HG02870 (cell line): Measurements from ENCODE around the gene KATNA1.

Experiments used
- ATAC-seq: cut with Tn5 transposase; IDR thresholded peaks from one replicate; pipeline ENCODE4 v1.9.1; 2021; ENCODE audit warnings: mild to moderate bottlenecking, moderate library complexity; ENCODE audit not compliant: unreplicated experiment

KATNA1 gene

GRCh38 chr6:149614337-149614736 lies 34.2 kb downstream of the KATNA1 start:
- no peak for ATAC-seq

- no peak for ATAC-seq
Measured at GRCh38 chr6:149608381-149608982, 40.0 kb downstream of the KATNA1 start.

- no peak for ATAC-seq
Measured at GRCh38 chr6:149600508-149600907, 48.0 kb downstream of the KATNA1 start.

GRCh38 chr6:149593408-149593807 lies 55.1 kb downstream of the KATNA1 start:
- ATAC-seq, result no peak

- ATAC-seq, result no peak
Measured at GRCh38 chr6:149592983-149593382, 55.5 kb downstream of the KATNA1 start.

GRCh38 chr6:149586149-149586548 lies 62.4 kb downstream of the KATNA1 start:
- ATAC-seq, result no peak

DNA sequence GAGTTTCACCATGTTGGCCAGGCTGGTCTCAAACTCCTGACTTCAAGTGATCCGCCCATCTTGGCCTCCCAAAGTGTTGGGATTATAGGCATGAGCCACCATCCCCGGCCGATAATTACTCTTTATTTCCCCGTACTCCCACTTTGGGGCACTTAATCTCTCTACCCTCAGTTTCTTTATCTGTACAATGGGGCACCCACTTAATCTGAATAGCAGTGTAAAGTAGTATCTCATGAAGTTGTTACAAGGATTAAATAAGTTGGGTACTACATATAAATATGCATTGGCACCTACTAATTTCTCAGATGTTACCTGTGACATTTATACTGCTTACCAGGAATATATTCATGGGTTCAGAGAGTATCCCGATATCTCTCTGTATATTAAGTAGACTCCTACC lies 67.2 kb downstream of the KATNA1 start:
- ATAC-seq, result no peak

- no peak for ATAC-seq
Measured at GRCh38 chr6:149580880-149581279, 67.6 kb downstream of the KATNA1 start.

DNA sequence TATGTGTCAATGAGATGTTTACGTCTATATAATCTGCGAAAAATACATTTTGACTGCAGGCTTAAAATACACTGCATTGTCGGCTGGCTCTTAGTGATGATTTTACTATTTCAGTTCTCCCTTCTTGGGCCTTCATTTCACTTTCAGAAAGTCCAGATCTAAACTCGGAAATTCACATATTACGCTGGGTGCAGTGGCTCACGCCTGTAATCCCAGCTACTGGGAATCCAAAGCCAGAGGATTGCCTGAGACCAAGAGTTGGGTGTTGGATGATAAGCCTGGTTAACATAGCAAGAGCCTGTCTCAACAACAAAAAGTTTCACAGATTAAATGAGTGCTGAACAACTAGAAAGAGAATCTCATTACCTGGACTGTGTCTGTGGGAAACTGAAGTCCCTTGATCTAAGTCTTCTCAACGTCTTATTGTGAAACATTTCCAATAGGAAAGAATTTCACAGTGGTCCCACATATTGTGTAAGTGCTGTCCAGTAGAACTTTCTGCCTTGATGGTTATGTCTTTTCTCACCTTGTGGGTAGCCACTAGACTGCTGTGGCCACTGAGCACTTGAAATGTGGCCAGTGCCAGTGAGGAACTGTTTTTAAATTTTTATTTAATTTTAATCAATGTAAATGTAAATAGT lies 80.4 kb downstream of the KATNA1 start:
- ATAC-seq, result no peak

- no peak for ATAC-seq
Measured at GRCh38 chr6:149567194-149567586, 81.3 kb downstream of the KATNA1 start.

DNA sequence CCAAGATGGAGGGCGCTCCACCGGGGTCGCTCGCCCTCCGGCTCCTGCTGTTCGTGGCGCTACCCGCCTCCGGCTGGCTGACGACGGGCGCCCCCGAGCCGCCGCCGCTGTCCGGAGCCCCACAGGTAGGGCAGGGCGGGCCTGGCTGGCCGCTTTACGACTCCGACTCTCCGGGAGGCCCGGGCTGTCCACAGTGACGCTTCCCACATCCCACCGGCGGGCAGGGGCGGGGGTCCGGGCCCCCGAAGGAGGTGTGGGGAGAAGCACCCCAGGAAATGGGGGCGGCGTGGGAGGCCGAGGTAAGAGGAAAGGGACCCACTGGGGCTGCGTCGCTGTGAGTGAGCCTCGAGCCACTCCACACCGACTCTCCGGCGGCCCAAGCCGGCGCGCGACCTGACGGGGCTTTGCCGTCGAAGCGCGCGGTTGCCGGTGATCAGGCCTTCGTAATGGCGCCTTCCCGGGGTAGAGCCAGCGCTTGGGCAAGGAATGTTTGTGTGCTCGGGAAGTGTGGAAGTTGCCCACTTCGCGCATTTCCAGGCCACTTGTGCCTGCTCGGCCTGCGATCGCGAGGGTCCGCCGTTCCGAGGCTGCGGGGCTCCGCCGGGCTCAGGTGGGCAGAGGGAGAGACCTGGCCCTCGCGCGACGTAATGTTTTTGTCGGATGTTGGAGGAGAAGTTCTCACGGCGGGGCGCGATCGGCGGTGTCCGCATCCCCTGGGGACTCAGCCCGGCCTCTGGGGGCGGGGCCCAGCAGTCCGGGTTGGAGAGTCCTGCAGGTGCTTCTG lies 81.9 kb downstream of the KATNA1 start:
- peak; percentile 10 for ATAC-seq

DNA sequence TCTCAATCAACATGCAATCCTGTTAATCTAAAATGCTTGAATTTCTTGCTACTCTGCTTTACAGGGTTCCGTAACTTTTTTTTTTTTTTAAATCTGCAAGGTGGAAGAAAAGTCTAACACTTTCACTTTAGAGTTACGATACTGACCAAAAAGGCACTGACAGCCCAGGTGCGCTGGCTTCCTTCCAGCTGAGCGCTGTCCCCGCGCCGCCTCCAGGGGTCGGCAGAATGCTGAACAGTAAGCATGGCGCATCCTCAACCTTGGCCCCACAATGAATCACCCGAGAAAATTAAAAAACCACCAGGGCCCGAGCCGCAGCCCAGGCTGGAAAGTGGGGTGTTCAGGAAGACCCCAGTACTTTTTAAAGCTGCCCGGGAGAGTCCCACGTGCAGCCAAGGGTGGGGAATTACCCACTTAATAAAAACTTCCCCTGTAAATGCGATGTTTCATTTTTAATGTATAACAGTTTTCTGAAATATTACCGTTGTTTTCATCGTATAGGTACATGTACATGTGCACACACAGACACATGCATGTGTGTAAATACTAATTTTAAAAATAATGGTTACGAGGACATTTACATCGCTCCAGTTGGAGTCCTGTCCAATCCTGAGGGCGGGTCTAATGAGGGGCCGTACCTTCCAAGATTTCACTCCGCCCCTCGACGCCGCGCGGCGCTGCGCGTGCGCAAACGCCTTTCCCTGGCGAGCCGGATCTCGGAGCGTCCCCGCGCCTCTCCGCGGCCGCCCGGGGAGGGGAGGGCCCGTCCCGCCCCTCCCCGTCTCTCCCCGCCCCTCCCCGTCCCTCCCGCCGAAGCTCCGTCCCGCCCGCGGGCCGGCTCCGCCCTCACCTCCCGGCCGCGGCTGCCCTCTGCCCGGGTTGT lies 82.7 kb downstream of the KATNA1 start, which contains the start of gene GINM1:
TSS of gene GINM1 (plus strand) at position 849 of the 883 bp plus-strand sequence. CDS start 40 bp downstream, outside the sequence.
- peak; percentile 74 for ATAC-seq

DNA sequence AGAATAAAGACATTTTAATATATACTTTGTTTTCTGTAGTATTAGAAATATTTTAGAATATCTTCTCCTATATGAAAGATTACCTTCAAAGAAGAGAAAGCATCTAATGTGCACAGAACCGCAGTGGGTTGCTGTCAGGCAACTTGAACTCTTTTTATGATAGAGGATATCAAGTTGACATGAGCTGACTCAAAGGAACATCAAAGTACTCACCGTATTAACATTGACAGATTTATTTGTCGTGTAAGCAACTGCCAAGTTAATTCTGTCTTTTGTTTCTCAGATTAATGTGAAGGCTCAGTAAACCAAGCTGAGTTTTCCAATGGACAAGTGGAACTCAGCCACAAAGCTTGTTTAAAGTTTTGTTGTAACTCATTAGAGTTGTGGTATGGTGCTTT lies 84.6 kb downstream of the KATNA1 start:
- ATAC-seq, result no peak

GRCh38 chr6:149563203-149563927 lies 85.1 kb downstream of the KATNA1 start:
- ATAC-seq, result no peak

DNA sequence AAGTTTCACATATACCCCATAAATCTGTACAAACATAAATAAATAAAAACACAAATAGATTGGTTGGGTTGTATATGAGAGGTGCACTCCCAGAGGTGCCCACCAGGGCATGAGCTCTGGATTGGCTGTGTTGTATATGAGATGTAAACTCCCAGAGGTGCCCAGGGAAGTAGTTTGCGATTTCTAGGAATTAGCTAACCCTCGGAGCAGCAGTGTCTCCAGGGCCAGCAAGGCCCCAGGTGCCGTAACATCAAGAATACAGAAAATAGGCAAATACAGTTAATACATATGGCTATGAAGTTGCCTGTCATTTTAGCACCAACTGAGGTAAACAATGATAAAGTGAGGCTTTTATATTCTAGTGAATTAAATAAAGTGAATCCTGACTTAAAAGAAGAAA lies 87.8 kb downstream of the KATNA1 start:
- ATAC-seq, result no peak

DNA sequence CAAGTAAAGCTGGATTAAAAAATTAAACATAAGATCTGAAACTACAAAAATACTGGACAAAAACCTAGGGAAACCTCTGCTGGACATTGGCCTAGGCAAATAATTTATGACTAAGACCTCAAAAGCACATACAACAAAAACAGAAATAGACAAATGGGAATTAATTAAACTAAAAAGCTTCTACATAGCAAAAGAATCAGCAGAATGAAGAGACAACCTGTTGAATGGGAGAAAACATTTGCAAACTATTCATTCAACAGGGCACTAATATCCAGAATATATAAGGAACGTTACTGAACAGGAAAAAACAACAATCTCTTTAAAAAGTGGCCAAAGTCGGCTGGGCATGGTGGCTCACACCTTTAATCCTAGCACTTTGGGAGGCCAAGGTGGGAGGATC lies 89.1 kb downstream of the KATNA1 start:
- ATAC-seq, result no peak

GRCh38 chr6:149558029-149558428 lies 90.5 kb downstream of the KATNA1 start:
- no peak for ATAC-seq

GRCh38 chr6:149551920-149552319 lies 96.6 kb downstream of the KATNA1 start:
- no peak for ATAC-seq

- peak; percentile 87 for ATAC-seq
Measured at GRCh38 chr6:149545754-149546471, 102.6 kb downstream of the KATNA1 start, which contains the start of gene PPIL4. PPIL4 (minus strand) TSS chr6:149546043; CDS start chr6:149546005, 38 bp downstream.
